HepG2 (cell line): ENCODE data around the gene ETV3L. TPM values are rescaled to one million over a fixed set of nuclear protein-coding genes. Genes with fewer than 3 reads are reported as not detected.
"Not testable (repeated sequence)": the region's sequence is repeated elsewhere in the genome, so short reads cannot be mapped to it uniquely, and the experiment has no call there.

Source experiments
- ATAC-seq: fragments of 200-7000 bp; cut with Tn5 transposase; 3 replicates; pipeline ENCODE4 v1.9.1; 2020; ENCODE audit warnings: mild to moderate bottlenecking, moderate library complexity
- BruUV-seq: library from RNA; stranded (reverse); fragments of 400-500 nt; replicated peaks from 2 replicates; lab custom pipeline; 2021; lab: Mats Ljungman, UMichigan
- CTCF ChIA-PET: fragments of 300-600 bp; formaldehyde crosslinking; extraction: SDS; loops from one replicate; lab custom pipeline; 2021; ENCODE audit warnings: low total read pairs, inconsistent platforms, low intra/inter-chr PET ratio; lab: Yijun Ruan, JAX
- POLR2A ChIA-PET: fragments of 350-600 bp; sonication (Branson Sonifier 250); formaldehyde crosslinking; loops from one replicate; lab custom pipeline; 2020; ENCODE audit warnings: antibody characterized with exemption, inconsistent platforms; lab: Yijun Ruan, JAX
- DNase-seq: peaks from one replicate; pipeline ENCODE4 v3.0.0-alpha.2; 2015; ENCODE audit warnings: low spot score
- FAIRE-seq: peaks from 3 replicates; lab custom pipeline; 2011; peaks lifted over from hg19 to GRCh38; lab: Jason Lieb, UNC
- H2AFZ ChIP-seq: one replicate; pipeline ENCODE4 v1.6.1; 2011; ENCODE audit warnings: low read length, inconsistent platforms
- H3K27ac ChIP-seq: fragments of 300-600 bp; 3 replicates; pipeline ENCODE4 v1.8.0; 2011; ENCODE audit warnings: mixed run types, mild to moderate bottlenecking, mixed read lengths, low read length, inconsistent platforms; ENCODE audit not compliant: insufficient read depth; ENCODE audit errors: extremely low read length
- H3K27me3 ChIP-seq, 2 experiments: fragments of 200-600 bp in 1 of 2; 2 replicates in 1 of 2; 3 replicates in 1 of 2; pipeline versions ENCODE4 v1.6.0 to v1.8.0; 2011; ENCODE audit warnings: low read length in 2 of 2, mild to moderate bottlenecking in 2 of 2, moderate library complexity in 2 of 2, inconsistent platforms in 1 of 2; ENCODE audit not compliant: insufficient read depth in 2 of 2, control insufficient read depth in 1 of 2
- H3K36me3 ChIP-seq, 2 experiments: fragments of 200-600 bp in 1 of 2; replicated peaks in 1 of 2; 2 replicates in 1 of 2; 3 replicates in 1 of 2; pipeline versions ENCODE4 v1.5.1 to v1.8.0; 2011; ENCODE audit warnings: low read length in 2 of 2, inconsistent platforms in 1 of 2; ENCODE audit not compliant: insufficient read depth in 2 of 2, control insufficient read depth in 1 of 2
- H3K4me1 ChIP-seq: 2 replicates; pipeline ENCODE4 v1.5.1; 2012; ENCODE audit warnings: low read length, inconsistent platforms; ENCODE audit not compliant: insufficient read depth
- H3K4me2 ChIP-seq: 2 replicates; pipeline ENCODE4 v1.6.0; 2011; ENCODE audit warnings: low read depth, low read length, inconsistent platforms
- H3K4me3 ChIP-seq, 3 experiments: fragments of 200-600 bp in 1 of 3; sonication (generic), shearing (Covaris generic) in 1 of 3; replicated peaks in 1 of 3; 2 replicates each; pipeline ENCODE4 v1.5.1; 2011 to 2016; ENCODE audit warnings: low read length in 3 of 3, inconsistent platforms in 2 of 3, low read depth in 2 of 3, mild to moderate bottlenecking in 2 of 3, control low read depth in 1 of 3, mixed read lengths in 1 of 3; ENCODE audit not compliant: insufficient read depth in 1 of 3
- H3K79me2 ChIP-seq: one replicate; pipeline ENCODE4 v1.6.1; 2011; ENCODE audit warnings: low read length, inconsistent platforms; ENCODE audit not compliant: insufficient read depth
- H3K9ac ChIP-seq: 2 replicates; pipeline ENCODE4 v1.6.0; 2011; ENCODE audit warnings: mild to moderate bottlenecking, low read depth, low read length, inconsistent platforms; ENCODE audit not compliant: insufficient read depth
- H3K9me3 ChIP-seq: 2 replicates; pipeline ENCODE4 v1.5.1; 2012; ENCODE audit warnings: mild to moderate bottlenecking, low read length
- H4K20me1 ChIP-seq: 2 replicates; pipeline ENCODE4 v1.6.0; 2011; ENCODE audit warnings: inconsistent platforms, mild to moderate bottlenecking, low read length, moderate library complexity; ENCODE audit not compliant: insufficient read depth
- ELF4 ChIP-seq: sonication (generic); formaldehyde crosslinking; IDR thresholded peaks from 2 replicates; pipeline ENCODE4 v1.5.0; 2020; ENCODE audit warnings: missing genetic modification reagents, mild to moderate bottlenecking, moderate library complexity, borderline replicate concordance
- HMGA1 ChIP-seq: sonication (generic); formaldehyde crosslinking; conservative IDR thresholded peaks from 2 replicates; pipeline ENCODE4 v1.4.0; 2020; ENCODE audit warnings: missing genetic modification reagents
- HNF4G ChIP-seq, 2 experiments: sonication (generic) in 1 of 2; formaldehyde crosslinking in 1 of 2; IDR thresholded peaks; 2 replicates each; pipeline versions ENCODE4 v1.4.0 to v1.6.1; 2011 to 2020; ENCODE audit warnings: borderline replicate concordance in 2 of 2, low read depth in 2 of 2, mild to moderate bottlenecking in 2 of 2, low read length in 1 of 2, missing genetic modification reagents in 1 of 2, moderate library complexity in 1 of 2
- PAX8 ChIP-seq: sonication (generic); formaldehyde crosslinking; IDR thresholded peaks from 2 replicates; pipeline ENCODE4 v1.8.0; 2022; ENCODE audit warnings: mild to moderate bottlenecking, missing genetic modification reagents, borderline replicate concordance
- ZNF552 ChIP-seq: sonication (generic); formaldehyde crosslinking; IDR thresholded peaks from 2 replicates; pipeline ENCODE4 v1.9.0; 2022; ENCODE audit warnings: missing genetic modification reagents, mild to moderate bottlenecking, borderline replicate concordance
- ZNF644 ChIP-seq: IDR thresholded peaks from 2 replicates; pipeline ENCODE4 v1.6.1; 2016; ENCODE audit warnings: low read depth
- WGBS: methylation state at CpG from one replicate; pipeline ENCODE4 v1.1.6; 2017; ENCODE audit warnings: low lambda C conversion rate; 5-methylcytosine and 5-hydroxymethylcytosine counted together
- in situ Hi-C: cut with HindIII; loops from 2 replicates; pipeline ENCODE4 v1.10.0; 2017; ENCODE audit warnings: low pct_unique_long_range_greater_than_20kb; ENCODE audit not compliant: extremely low pct_ligation_motif_present
- intact Hi-C: fragments of 100-400 bp; cut with micrococcal nuclease; formaldehyde crosslinking; loops from one replicate; pipeline ENCODE4 v1.10.0; 2022; ENCODE audit not compliant: unreplicated experiment
- polyA plus RNA-seq, 8 experiments: library from polyadenylated mRNA; depleted of rRNA in 3 of 8; stranded (reverse) in 7 of 8; unstranded in 1 of 8; fragments of >200 nt; fragmentation: Illumina TruSeq in 4 of 8; extraction: Trizol in 4 of 8; gene quantifications; 2 replicates each; pipeline versions ENCODE4 v1.2.1 to v1.2.3, GENCODE V29; 2011 to 2016; ENCODE audit warnings: low read depth in 4 of 8, missing spikeins in 1 of 8, mixed read lengths in 1 of 8; ENCODE audit not compliant: insufficient read depth in 1 of 8
- total RNA-seq, 5 experiments: library from RNA; depleted of rRNA; stranded (reverse); fragments of >200 nt; fragmentation: Illumina TruSeq; extraction: Trizol; gene quantifications; 2 replicates each; pipeline ENCODE4 v1.2.3, GENCODE V29; 2016; ENCODE audit warnings: low read depth in 1 of 5
- TF ChIP-seq, protein P1 (sequence below): sonication (generic); formaldehyde crosslinking; IDR thresholded peaks from 2 replicates; pipeline ENCODE4 v1.8.1; 2023; ENCODE audit warnings: mild to moderate bottlenecking, missing genetic modification reagents, borderline replicate concordance

Gene ETV3L
- total and polyA plus RNA-seq, 2 of the 13 experiments (the other 11 are each of a cell fraction or from before 2014, with no cell fraction given): not detected

DNA sequence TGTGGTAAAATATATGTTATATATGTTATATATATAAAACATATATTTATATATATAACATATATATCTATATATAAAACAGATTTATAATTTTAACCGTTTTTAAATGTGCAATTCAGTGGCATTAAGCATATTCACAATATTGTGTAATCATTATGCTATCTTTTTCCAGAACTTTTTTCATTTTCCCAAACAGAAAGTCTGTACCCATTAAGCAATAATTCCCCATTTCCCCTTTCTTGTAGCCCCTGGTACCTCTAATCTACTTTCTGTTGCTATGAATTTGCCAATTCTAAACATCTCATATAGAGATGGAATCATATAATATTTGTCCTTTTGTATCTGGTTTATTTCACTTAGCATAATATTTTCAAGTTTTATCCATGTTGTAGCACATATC is 43.3 kb downstream of the ETV3L start (continued):
- TF ChIP-seq HNF4G (IDR thresholded peaks at IDR 0.05; ENCODE audit: borderline replicate concordance, low read depth, low read length) (no peak), HNF4G (CRISPR knock-in tag; IDR thresholded peaks at IDR 0.05; ENCODE audit: borderline replicate concordance, low read depth) (no peak), ELF4 (CRISPR knock-in tag) (no peak), ZNF644 (no peak), PAX8 (CRISPR knock-in tag) (no peak), ZNF552 (CRISPR knock-in tag) (no peak), HMGA1 (CRISPR knock-in tag) (no peak)
- TF ChIP-seq, protein P1, sequence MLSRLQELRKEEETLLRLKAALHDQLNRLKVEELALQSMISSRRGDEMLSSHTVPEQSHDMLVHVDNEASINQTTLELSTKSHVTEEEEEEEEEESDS (CRISPR knock-in tag): no peak

DNA sequence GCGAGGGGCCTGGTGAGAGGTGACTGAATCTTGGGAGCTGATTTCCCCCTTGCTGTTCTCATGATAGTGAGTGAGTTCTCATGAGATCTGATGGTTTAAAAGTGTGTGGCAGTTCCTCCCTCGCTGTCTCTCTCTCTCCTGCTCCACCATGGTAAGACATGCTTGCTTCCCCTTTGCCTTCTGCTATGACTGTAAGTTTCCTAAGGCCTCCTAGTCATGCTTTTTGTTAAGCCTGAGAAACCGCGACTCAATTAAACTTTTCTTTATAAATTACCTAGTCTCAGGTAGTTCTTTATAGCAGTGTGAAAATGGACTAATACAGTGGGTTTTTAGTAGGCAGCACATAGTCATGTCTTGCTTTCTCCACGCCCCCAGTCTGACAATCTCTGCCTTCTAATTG is 43.9 kb downstream of the ETV3L start:
- 73% methylated on average over 5 of the region's 5 CpGs for WGBS

More for the DNA sequence above, 43.9 kb downstream of the ETV3L start:
- H3K27ac ChIP-seq, H3K79me2 ChIP-seq, in situ Hi-C loops, intact Hi-C loops, H3K27me3 ChIP-seq, BruUV-seq, H3K36me3 ChIP-seq, H3K4me2 ChIP-seq, CTCF ChIA-PET, H2AFZ ChIP-seq, ATAC-seq, FAIRE-seq, H3K4me3 ChIP-seq, DNase-seq, H4K20me1 ChIP-seq, H3K9ac ChIP-seq, POLR2A ChIA-PET, H3K9me3 ChIP-seq: not testable (repeated sequence)
- H3K4me1 ChIP-seq: peaks cover 23% of the 10 kb centered on the region
